GM21367 (cell line): ENCODE measurements around the gene CHADL.
"Not testable (repeated sequence)": the region's sequence is repeated elsewhere in the genome, so short reads cannot be mapped to it uniquely, and the experiment has no call there.

ENCODE experiments used
- ATAC-seq: cut with Tn5 transposase; IDR thresholded peaks from one replicate; pipeline ENCODE4 v1.9.1; 2021; ENCODE audit not compliant: unreplicated experiment

Gene CHADL

DNA sequence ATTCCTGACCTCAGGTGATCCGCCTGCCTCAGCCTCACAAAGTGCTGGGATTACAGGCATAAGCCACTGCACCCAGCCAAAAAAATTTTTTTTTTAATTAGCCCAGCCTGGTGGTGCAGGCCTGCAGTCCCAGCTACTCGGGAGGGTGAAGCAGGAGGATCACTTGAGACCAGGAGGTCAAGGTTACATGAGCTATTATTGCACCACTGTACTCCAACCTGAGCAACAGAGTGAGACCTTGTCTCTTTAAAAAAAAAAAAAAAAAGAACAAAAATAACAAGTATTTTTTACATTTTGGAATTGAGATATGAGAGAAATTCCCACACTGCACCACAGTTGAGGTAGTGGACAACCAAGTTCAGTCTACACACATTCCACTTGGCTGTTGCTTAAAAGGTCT, 49.3 kb downstream of the CHADL start:
- ATAC-seq: no peak

DNA sequence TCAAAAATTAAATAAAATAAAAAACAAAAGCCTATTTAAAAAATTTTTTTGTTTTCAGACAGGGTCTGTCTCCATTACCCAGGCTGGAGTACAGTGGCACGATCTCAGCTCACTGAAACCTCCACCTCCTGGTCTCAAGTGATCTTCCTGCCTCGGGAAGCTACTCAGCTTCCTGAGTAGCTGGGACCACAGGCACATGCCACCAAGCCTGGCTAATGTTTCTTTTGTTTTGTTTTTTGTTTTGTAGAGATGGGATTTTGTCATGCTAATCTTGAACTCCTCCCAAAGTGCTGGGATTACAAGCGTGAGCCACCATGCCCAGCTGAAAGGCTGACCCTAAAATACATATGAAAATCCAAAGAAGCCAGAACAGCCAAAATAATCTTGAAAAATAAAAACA, 56.1 kb downstream of the CHADL start:
- ATAC-seq: no peak

DNA sequence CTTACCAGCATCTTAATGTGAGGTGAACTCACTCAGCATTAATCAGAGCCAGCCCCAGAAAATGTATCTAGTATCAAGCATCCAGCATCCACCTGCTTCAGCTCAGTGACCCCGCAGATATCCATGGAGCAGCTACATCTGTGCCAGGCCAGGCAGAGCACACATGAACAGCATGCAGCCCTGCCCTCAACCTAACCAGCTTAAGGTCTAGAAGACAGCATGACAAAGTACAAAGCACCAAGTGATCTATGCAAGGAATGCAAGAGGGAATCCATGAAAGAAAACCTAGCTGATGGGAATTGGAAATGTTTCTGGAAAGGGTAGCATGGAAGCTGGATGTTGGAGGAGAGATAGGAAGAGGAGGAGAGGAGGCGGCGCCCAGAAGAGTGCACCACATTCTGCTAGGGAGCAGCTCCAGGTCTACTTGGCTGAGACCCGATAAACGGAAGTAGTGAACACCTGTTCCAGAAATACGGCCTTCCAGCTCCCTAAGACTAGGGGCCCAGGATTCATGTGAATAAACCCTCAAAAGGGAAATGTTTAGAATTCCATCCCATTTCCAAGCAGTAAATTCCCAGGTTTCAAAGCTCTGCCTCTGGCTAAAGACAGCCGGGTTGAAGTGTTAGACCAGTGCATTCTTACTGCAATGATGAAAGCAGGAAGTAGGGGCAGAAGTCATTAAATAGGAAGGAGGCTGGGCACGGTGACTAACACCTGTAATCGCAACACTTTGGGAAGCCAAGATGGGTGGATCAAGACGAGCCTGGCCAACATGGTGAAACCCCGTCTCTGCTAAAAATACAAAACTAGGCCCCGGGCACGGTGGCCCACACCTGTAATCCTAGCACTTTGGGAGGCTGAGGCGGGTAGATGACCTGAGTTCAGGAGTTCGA, 59.1 kb downstream of the CHADL start:
- ATAC-seq: no peak

DNA sequence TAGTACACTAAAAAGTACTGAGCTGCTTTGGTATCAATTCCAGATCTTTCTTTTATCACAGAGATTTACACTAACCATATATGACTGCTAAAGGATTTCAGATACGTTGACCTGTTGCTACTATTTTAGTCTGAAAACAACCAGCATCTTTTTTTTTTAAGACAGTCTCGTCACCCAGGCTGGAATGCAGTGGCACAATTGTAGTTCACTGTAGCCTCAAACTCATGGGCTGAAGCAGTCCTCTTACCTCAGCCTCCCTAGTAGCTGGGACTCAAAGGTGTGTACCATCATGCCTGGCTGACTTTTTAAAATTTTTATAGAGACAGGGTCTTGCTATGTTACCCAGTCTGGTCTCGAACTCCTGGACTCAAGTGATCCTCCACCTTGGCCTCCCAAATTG, 59.8 kb downstream of the CHADL start:
- no peak for ATAC-seq

DNA sequence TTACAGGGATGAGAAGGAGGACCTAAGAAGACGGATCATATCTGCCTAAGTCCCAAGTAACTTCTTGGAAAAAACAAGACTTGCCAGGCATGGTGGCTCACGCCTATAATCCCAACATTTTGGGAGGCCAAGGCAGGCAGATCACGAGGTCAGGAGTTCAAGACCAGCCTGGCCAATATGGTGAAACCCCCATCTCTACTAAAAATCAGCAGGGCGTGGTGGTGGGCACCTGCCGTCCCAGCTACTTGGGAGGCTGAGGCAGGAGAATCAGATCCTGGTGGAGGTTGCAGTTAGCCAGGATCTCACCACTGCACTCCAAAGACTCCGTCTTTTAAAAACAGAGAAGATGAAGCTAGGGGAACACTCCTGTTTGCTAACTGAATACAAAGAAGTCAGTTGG, 60.4 kb downstream of the CHADL start:
- ATAC-seq: not testable (repeated sequence)
